Mesenchymal stem cell (in vitro differentiated cells and primary cell): ENCODE data around the gene HS3ST3B1.

Experiments
- DNase-seq: peaks from one replicate; pipeline ENCODE4 v3.0.0-alpha.2; 2013
- H2AFZ ChIP-seq: one replicate; pipeline ENCODE4 v1.6.1; 2013; ENCODE audit warnings: low read depth, mild to moderate bottlenecking, control low read depth, inconsistent platforms, low read length, moderate library complexity
- H2AK5ac ChIP-seq: 2 replicates; pipeline ENCODE4 v1.6.1; 2013; ENCODE audit warnings: low read length, moderate library complexity, mild to moderate bottlenecking, inconsistent platforms; ENCODE audit not compliant: severe bottlenecking
- H2BK120ac ChIP-seq: one replicate; pipeline ENCODE4 v1.6.1; 2013; ENCODE audit warnings: low read depth, mild to moderate bottlenecking, inconsistent platforms, low read length, moderate library complexity
- H2BK12ac ChIP-seq, 2 experiments: one replicate each; pipeline ENCODE4 v1.6.1; 2013; ENCODE audit warnings: inconsistent platforms in 2 of 2, low read length in 2 of 2, mild to moderate bottlenecking in 2 of 2, moderate library complexity in 2 of 2, control low read depth in 1 of 2
- H2BK15ac ChIP-seq: one replicate; pipeline ENCODE4 v1.6.1; 2013; ENCODE audit warnings: mild to moderate bottlenecking, low read depth, inconsistent platforms; ENCODE audit not compliant: poor library complexity, severe bottlenecking
- H2BK5ac ChIP-seq: 2 replicates; pipeline ENCODE4 v1.6.1; 2013; ENCODE audit warnings: low read depth, mild to moderate bottlenecking, low read length, control low read depth, inconsistent platforms; ENCODE audit not compliant: poor library complexity, severe bottlenecking
- H3K14ac ChIP-seq, 2 experiments: one replicate each; pipeline ENCODE4 v1.6.1; 2013; ENCODE audit warnings: inconsistent platforms in 2 of 2, low read length in 2 of 2, control low read depth in 1 of 2, mild to moderate bottlenecking in 1 of 2, moderate library complexity in 1 of 2
- H3K18ac ChIP-seq, 2 experiments: one replicate each; pipeline ENCODE4 v1.6.1; 2013; ENCODE audit warnings: inconsistent platforms in 2 of 2, low read length in 2 of 2, control low read depth in 1 of 2, low read depth in 1 of 2, mild to moderate bottlenecking in 1 of 2
- H3K23ac ChIP-seq, 2 experiments: one replicate each; pipeline ENCODE4 v1.6.1; 2013; ENCODE audit warnings: inconsistent platforms in 2 of 2, low read length in 2 of 2, mild to moderate bottlenecking in 2 of 2, moderate library complexity in 2 of 2, control low read depth in 1 of 2
- H3K27ac ChIP-seq: 2 replicates; pipeline ENCODE4 v1.5.1; 2013; ENCODE audit warnings: mild to moderate bottlenecking, moderate library complexity, low read length, control low read depth, inconsistent platforms; ENCODE audit not compliant: poor library complexity, severe bottlenecking
- H3K27me3 ChIP-seq, 2 experiments: 2 replicates each; pipeline versions ENCODE4 v1.6.1 to v1.7.0; 2013; ENCODE audit warnings: low read length in 2 of 2, mild to moderate bottlenecking in 2 of 2, moderate library complexity in 2 of 2, control low read depth in 1 of 2, inconsistent platforms in 1 of 2; ENCODE audit not compliant: control insufficient read depth in 1 of 2, insufficient read depth in 1 of 2
- H3K36me3 ChIP-seq, 2 experiments: 2 replicates each; pipeline versions ENCODE4 v1.6.1 to v1.7.0; 2013; ENCODE audit warnings: low read length in 2 of 2, control low read depth in 1 of 2, inconsistent platforms in 1 of 2, low read depth in 1 of 2, mild to moderate bottlenecking in 1 of 2; ENCODE audit not compliant: insufficient read depth in 2 of 2, control insufficient read depth in 1 of 2
- H3K4ac ChIP-seq, 2 experiments: one replicate each; pipeline ENCODE4 v1.6.1; 2013; ENCODE audit warnings: inconsistent platforms in 2 of 2, low read length in 2 of 2, mild to moderate bottlenecking in 2 of 2, moderate library complexity in 2 of 2, control low read depth in 1 of 2, low read depth in 1 of 2
- H3K4me1 ChIP-seq: 2 replicates; pipeline ENCODE4 v1.6.1; 2013; ENCODE audit warnings: low read depth, low read length, control low read depth; ENCODE audit not compliant: control insufficient read depth, insufficient read depth
- H3K4me2 ChIP-seq: 2 replicates; pipeline ENCODE4 v1.6.1; 2013; ENCODE audit warnings: low read length, mild to moderate bottlenecking, inconsistent platforms; ENCODE audit not compliant: poor library complexity, severe bottlenecking
- H3K4me3 ChIP-seq, 2 experiments: 2 replicates each; pipeline versions ENCODE4 v1.5.1 to v1.7.0; 2013; ENCODE audit warnings: low read length in 2 of 2, mild to moderate bottlenecking in 2 of 2, control low read depth in 1 of 2, low read depth in 1 of 2; ENCODE audit not compliant: insufficient read depth in 1 of 2
- H3K79me1 ChIP-seq: replicated peaks from 2 replicates; pipeline ENCODE4 v1.6.1; 2013; ENCODE audit warnings: mild to moderate bottlenecking, control low read depth, low read length, inconsistent platforms; ENCODE audit not compliant: poor library complexity, severe bottlenecking
- H3K9ac ChIP-seq: 2 replicates; pipeline ENCODE4 v1.7.0; 2013; ENCODE audit warnings: mild to moderate bottlenecking, low read length, moderate library complexity
- H3K9me3 ChIP-seq: 2 replicates; pipeline ENCODE4 v1.7.0; 2013; ENCODE audit warnings: mild to moderate bottlenecking, low read length; ENCODE audit not compliant: control insufficient read depth
- H4K8ac ChIP-seq: one replicate; pipeline ENCODE4 v1.6.1; 2013; ENCODE audit warnings: inconsistent platforms, mild to moderate bottlenecking, low read length, moderate library complexity
- H4K91ac ChIP-seq: one replicate; pipeline ENCODE4 v1.6.1; 2013; ENCODE audit warnings: mild to moderate bottlenecking, low read length, inconsistent platforms
- WGBS: methylation state at CpG from one replicate; pipeline ENCODE4 v1.1.7; 2013; ENCODE audit warnings: mixed read lengths; 5-methylcytosine and 5-hydroxymethylcytosine counted together

HS3ST3B1 gene

DNA sequence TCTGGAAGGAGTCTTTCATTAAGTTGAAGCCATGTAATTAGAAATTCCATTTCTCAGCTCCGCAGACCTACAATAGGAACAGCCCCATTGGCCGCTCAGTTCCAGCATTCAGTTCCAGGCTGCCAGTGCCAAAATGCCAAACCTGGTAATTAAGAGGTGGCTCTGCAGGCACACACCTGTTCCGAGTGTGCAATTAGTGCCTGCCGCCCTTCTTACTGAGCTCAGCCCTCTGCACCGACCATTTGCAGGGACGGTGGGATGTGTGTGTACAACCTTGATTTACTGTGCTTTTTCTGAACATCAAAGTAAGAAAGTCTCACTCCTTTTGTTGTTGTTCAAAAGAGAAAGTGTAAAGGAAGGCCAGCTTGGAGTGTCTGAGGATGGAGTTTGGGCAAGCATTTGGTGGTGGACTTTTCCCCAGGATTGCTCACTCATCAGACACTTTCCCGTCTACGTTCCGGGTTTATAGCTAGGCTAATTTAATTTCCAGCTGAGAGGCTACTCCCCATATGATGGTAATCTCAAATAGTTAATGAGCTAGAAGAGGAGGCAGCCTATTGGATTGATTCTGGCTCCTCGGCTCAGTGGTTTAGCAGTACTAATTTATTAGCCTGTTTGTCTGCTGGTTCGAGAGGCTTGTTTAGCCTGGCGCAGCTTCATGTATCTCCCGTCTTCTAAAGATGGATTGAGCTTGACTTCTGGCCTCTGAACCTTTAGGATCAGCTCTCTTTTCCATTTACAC, 20.0 kb downstream of the HS3ST3B1 start:
- Histone ChIP-seq H2BK15ac (no peak overlapping the region), H3K14ac (no peak overlapping the region), H4K8ac (peak overlapping the region; percentile 50), H2BK120ac (no peak overlapping the region), H3K27me3 (no peaks in the 10 kb centered on the region), H3K4ac (peak overlapping the region in 1 of 2 experiments; percentile 8), H3K4me3 (no peak overlapping the region), H3K79me1 (no peaks in the 10 kb centered on the region), H3K18ac (peak overlapping the region in 1 of 2 experiments; percentile 7), H3K4me1 (peaks cover 2% of the 10 kb centered on the region), H3K9me3 (no peaks in the 10 kb centered on the region), H3K23ac (no peak overlapping the region), H2BK12ac (no peak overlapping the region), H2BK5ac (no peak overlapping the region), H3K4me2 (no peak overlapping the region), H2AFZ (no peak overlapping the region), H2AK5ac (no peak overlapping the region), H3K36me3 (peaks cover 0 to 5% of the 10 kb centered on the region in 2 experiments), H3K9ac (no peak overlapping the region), H3K27ac (no peak overlapping the region), H4K91ac (peak overlapping the region; percentile 70)
- 65% methylated on average over 11 of the region's 13 CpGs for WGBS
- DNase-seq = no peak

DNA sequence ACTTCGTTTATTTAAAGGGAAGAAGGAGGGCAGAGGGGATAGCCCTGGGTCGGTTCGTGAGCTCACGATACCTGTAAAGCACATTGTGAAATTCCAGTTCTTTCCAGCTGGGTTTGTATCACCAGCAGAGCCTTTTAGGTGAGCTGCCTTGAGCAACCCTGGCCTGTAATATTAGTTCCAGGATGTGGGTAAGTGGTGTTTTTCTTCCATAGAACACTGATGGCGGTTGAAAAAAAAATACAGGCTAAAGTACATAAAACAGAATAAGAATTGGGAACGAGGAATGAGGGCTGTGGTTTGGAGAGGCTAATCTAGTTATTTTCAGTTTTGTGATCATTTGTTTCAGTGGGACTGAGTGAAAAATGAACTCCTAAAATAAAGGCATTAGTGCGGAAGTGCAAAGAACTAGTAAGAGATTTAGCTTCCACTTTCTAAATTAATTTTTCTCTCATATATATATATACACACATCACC, 20.6 kb downstream of the HS3ST3B1 start:
- H3K14ac ChIP-seq = no peak overlapping the region

DNA sequence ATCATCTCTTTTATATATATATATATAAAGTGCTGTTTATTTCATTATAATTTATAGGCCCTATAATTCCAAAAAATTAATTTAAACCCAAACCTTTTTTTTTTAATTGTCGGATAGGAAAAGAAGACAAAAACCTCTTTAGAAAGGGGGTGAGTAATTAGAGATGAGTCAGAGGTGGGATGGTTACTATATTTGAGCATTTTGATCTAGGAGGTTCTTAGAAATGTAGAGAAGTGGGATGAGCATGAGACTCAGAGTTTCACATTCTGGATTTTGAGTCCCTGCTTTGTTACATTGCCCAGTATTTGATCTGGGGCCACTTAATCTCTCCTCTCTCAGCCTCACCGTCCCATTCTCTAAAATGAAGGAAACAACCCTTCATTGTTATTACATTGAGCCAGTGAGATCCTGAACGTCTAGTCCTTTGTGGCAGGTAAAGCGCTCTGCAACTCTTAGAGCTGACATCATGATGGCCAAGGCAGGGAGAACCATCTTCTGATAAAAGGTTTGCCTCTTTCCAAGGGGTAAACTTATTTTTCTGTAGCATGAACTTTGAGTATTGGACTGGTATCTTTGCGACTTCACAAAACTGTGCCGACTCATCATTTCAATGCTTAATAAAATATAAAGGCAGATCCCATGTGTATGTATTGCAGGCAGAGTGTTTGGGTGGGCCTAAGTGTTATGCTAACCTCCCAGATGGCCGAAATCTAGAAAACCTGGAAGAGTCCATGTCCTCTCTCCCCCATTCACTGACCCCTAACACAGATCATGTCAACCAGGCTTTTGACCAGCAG, 21.3 kb downstream of the HS3ST3B1 start:
- Histone ChIP-seq H3K9me3 (no peaks in the 10 kb centered on the region), H3K9ac (no peak overlapping the region), H2BK12ac (no peak overlapping the region), H3K4ac (no peak overlapping the region), H3K79me1 (no peaks in the 10 kb centered on the region), H3K4me2 (no peak overlapping the region), H2BK120ac (no peak overlapping the region), H3K4me3 (no peak overlapping the region), H3K27me3 (no peaks in the 10 kb centered on the region), H2AK5ac (no peak overlapping the region), H3K4me1 (peaks cover 2% of the 10 kb centered on the region), H2BK15ac (no peak overlapping the region), H2AFZ (no peak overlapping the region), H3K23ac (no peak overlapping the region), H3K36me3 (no peaks in the 10 kb centered on the region), H3K14ac (no peak overlapping the region), H4K91ac (no peak overlapping the region), H3K18ac (no peak overlapping the region), H2BK5ac (no peak overlapping the region), H4K8ac (no peak overlapping the region), H3K27ac (no peak overlapping the region)
- no peak for DNase-seq
- 79% methylated on average over 6 of the region's 7 CpGs for WGBS

More for the DNA sequence above, 20.6 kb downstream of the HS3ST3B1 start:
- Histone ChIP-seq H2BK120ac (no peak overlapping the region), H2BK15ac (no peak overlapping the region), H3K79me1 (no peaks in the 10 kb centered on the region), H3K27ac (no peak overlapping the region), H4K8ac (no peak overlapping the region), H3K23ac (no peak overlapping the region), H3K4me1 (peaks cover 2% of the 10 kb centered on the region), H3K4me3 (no peak overlapping the region), H2AFZ (no peak overlapping the region), H3K36me3 (peaks cover 0 to 5% of the 10 kb centered on the region in 2 experiments), H3K27me3 (no peaks in the 10 kb centered on the region), H2BK5ac (no peak overlapping the region), H3K18ac (no peak overlapping the region), H2BK12ac (no peak overlapping the region), H3K4me2 (no peak overlapping the region), H2AK5ac (no peak overlapping the region), H3K4ac (peak overlapping the region in 1 of 2 experiments; percentile 42), H3K9me3 (no peaks in the 10 kb centered on the region), H3K9ac (no peak overlapping the region), H4K91ac (no peak overlapping the region)
- 42% methylated on average over 6 of the region's 7 CpGs for WGBS
- peak; percentile 30 for DNase-seq

DNA sequence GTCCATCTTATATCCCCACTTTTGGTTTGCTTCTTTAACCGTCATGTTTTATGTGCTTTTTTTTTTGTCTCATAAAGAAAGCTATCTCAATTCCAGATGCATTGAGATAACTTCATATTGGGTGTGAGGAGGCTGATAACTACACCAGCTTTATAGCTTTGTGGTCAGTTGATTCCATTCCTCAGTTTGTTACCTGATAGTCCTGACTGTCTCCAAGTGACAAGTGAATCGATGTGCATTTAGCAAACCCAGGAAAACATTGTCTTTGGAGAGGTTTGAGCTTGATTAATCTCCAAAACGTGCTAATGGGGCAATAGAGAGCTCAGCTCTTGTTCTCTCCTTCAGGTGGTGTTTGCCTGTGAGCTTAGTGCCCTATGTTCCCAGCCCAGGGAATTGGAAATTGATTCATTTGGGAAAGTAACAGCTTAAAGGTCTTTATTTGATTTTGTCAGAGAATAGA, 22.7 kb downstream of the HS3ST3B1 start:
- Histone ChIP-seq H3K79me1 (no peaks in the 10 kb centered on the region), H2BK5ac (no peak overlapping the region), H3K9me3 (no peaks in the 10 kb centered on the region), H2AFZ (no peak overlapping the region), H4K8ac (no peak overlapping the region), H3K9ac (no peak overlapping the region), H2AK5ac (no peak overlapping the region), H3K36me3 (no peaks in the 10 kb centered on the region), H3K27ac (no peak overlapping the region), H3K4ac (no peak overlapping the region), H3K4me2 (no peak overlapping the region), H3K27me3 (no peaks in the 10 kb centered on the region), H3K4me1 (peaks cover 2% of the 10 kb centered on the region), H2BK120ac (no peak overlapping the region), H3K14ac (no peak overlapping the region), H2BK15ac (no peak overlapping the region), H3K23ac (no peak overlapping the region), H3K4me3 (no peak overlapping the region), H4K91ac (no peak overlapping the region), H2BK12ac (no peak overlapping the region), H3K18ac (no peak overlapping the region)
- no peak for DNase-seq
- WGBS = 40% methylated on average over 2 of the region's 3 CpGs
